Neuronal stem cell (in vitro differentiated cells): Measurements from ENCODE around the gene CTSW.
A peak's percentile ranks its signal among the peaks of the same experiment; 100 is the strongest.

Experiments used
- DNase-seq: peaks from one replicate; pipeline ENCODE4 v3.0.0-alpha.2; 2013; ENCODE audit warnings: low spot score
- H2AFZ ChIP-seq: one replicate; pipeline ENCODE4 v1.6.1; 2013; ENCODE audit warnings: mild to moderate bottlenecking, low read length, inconsistent platforms
- H2AK5ac ChIP-seq: 2 replicates; pipeline ENCODE4 v1.6.1; 2013; ENCODE audit warnings: low read depth, mild to moderate bottlenecking, inconsistent platforms, low read length, moderate library complexity, mixed read lengths
- H2BK120ac ChIP-seq: 2 replicates; pipeline ENCODE4 v1.6.1; 2013; ENCODE audit warnings: low read depth, mild to moderate bottlenecking, inconsistent platforms, low read length, moderate library complexity, mixed read lengths
- H2BK12ac ChIP-seq: one replicate; pipeline ENCODE4 v1.6.1; 2013; ENCODE audit warnings: low read length, inconsistent platforms
- H2BK15ac ChIP-seq: 2 replicates; pipeline ENCODE4 v1.6.1; 2013; ENCODE audit warnings: mild to moderate bottlenecking, low read length, inconsistent platforms, mixed read lengths
- H2BK5ac ChIP-seq: one replicate; pipeline ENCODE4 v1.6.1; 2013; ENCODE audit warnings: inconsistent platforms, mild to moderate bottlenecking, low read length, moderate library complexity
- H3K14ac ChIP-seq: one replicate; pipeline ENCODE4 v1.6.1; 2013; ENCODE audit warnings: low read length, inconsistent platforms
- H3K18ac ChIP-seq: 2 replicates; pipeline ENCODE4 v1.6.1; 2013; ENCODE audit warnings: low read length, inconsistent platforms
- H3K23ac ChIP-seq: 2 replicates; pipeline ENCODE4 v1.6.1; 2013; ENCODE audit warnings: low read depth, mild to moderate bottlenecking, mixed read lengths, low read length, inconsistent platforms; ENCODE audit not compliant: poor library complexity
- H3K27ac ChIP-seq: replicated peaks from 3 replicates; pipeline ENCODE4 v1.5.1; 2013; ENCODE audit warnings: low read length, inconsistent platforms
- H3K27me3 ChIP-seq, 3 experiments: 2 replicates each; pipeline ENCODE4 v1.6.1; 2013; ENCODE audit warnings: low read length in 3 of 3, mild to moderate bottlenecking in 2 of 3, inconsistent platforms in 1 of 3, low read depth in 1 of 3, mixed read lengths in 1 of 3, moderate library complexity in 1 of 3; ENCODE audit not compliant: control insufficient read depth in 3 of 3, insufficient read depth in 3 of 3
- H3K36me3 ChIP-seq, 2 donors: replicated peaks in 1 of 2; 2 replicates each; pipeline ENCODE4 v1.6.1; 2013; ENCODE audit warnings: low read length in 2 of 2; ENCODE audit not compliant: control insufficient read depth in 2 of 2, insufficient read depth in 2 of 2
- H3K4ac ChIP-seq: 2 replicates; pipeline ENCODE4 v1.6.1; 2013; ENCODE audit warnings: inconsistent platforms, mild to moderate bottlenecking, low read length, moderate library complexity
- H3K4me1 ChIP-seq, 2 donors: 1 replicate in 1 of 2; 2 replicates in 1 of 2; pipeline ENCODE4 v1.6.1; 2013; ENCODE audit warnings: low read length in 2 of 2, low read depth in 1 of 2; ENCODE audit not compliant: control insufficient read depth in 2 of 2, insufficient read depth in 1 of 2
- H3K4me2 ChIP-seq: one replicate; pipeline ENCODE4 v1.6.1; 2013; ENCODE audit warnings: mild to moderate bottlenecking, low read length, inconsistent platforms; ENCODE audit not compliant: insufficient read depth, poor library complexity, severe bottlenecking
- H3K4me3 ChIP-seq, 2 donors: 2 replicates each; pipeline ENCODE4 v1.5.1; 2013; ENCODE audit warnings: low read length in 2 of 2, mild to moderate bottlenecking in 2 of 2, inconsistent platforms in 1 of 2, moderate library complexity in 1 of 2
- H3K79me1 ChIP-seq: one replicate; pipeline ENCODE4 v1.6.1; 2013; ENCODE audit warnings: low read depth, mild to moderate bottlenecking, inconsistent platforms, low read length, moderate library complexity
- H3K9ac ChIP-seq: one replicate; pipeline ENCODE4 v1.6.1; 2013; ENCODE audit warnings: mild to moderate bottlenecking, low read depth, low read length, inconsistent platforms; ENCODE audit not compliant: poor library complexity
- H3K9me3 ChIP-seq, 2 donors: replicated peaks in 1 of 2; 2 replicates each; pipeline versions ENCODE3 to v1.6.1; 2013; ENCODE audit warnings: low read length in 2 of 2, mild to moderate bottlenecking in 2 of 2, inconsistent platforms in 1 of 2, low read depth in 1 of 2, mixed read lengths in 1 of 2, moderate library complexity in 1 of 2; ENCODE audit not compliant: control insufficient read depth in 2 of 2, insufficient read depth in 1 of 2
- H4K8ac ChIP-seq: one replicate; pipeline ENCODE4 v1.6.1; 2013; ENCODE audit warnings: low read depth, mild to moderate bottlenecking, inconsistent platforms, low read length, moderate library complexity
- H4K91ac ChIP-seq: one replicate; pipeline ENCODE4 v1.6.1; 2013; ENCODE audit warnings: low read length, low read depth, mild to moderate bottlenecking, inconsistent platforms; ENCODE audit not compliant: poor library complexity
- WGBS, 2 donors: extraction: QIAGEN DNeasy Blood & Tissue Kit; methylation state at CpG; one replicate each; pipeline ENCODE4 v1.1.7; 2013; ENCODE audit warnings: missing lambda C conversion rate in 2 of 2, mixed read lengths in 1 of 2; ENCODE audit not compliant: insufficient read length in 2 of 2, insufficient replicate concordance in 1 of 2; ENCODE audit errors: extremely low coverage in 2 of 2; 5-methylcytosine and 5-hydroxymethylcytosine counted together

CTSW gene

GRCh38 chr11:65899356-65900124 is 19.9 kb downstream of the CTSW start:
- Histone ChIP-seq H4K91ac (no peak overlapping the region), H2BK12ac (peak overlapping the region; percentile 16), H3K4me2 (peak overlapping the region; percentile 97), H2BK15ac (peak overlapping the region; percentile 32), H3K27ac (no peak overlapping the region), H2AFZ (peak overlapping the region; percentile 94), H4K8ac (no peak overlapping the region), H3K4me1 (peaks cover 11 to 12% of the 10 kb centered on the region in 2 donors), H3K27me3 (peaks cover 20 to 53% (median 21%) of the 10 kb centered on the region in 3 experiments), H3K36me3 (no peaks in the 10 kb centered on the region), H3K9ac (peak overlapping the region; percentile 63), H3K4me3 (peak overlapping the region; percentile 53 to 70), H3K14ac (peak overlapping the region; percentile 97), H2BK120ac (peak overlapping the region; percentile 74), H3K23ac (peak overlapping the region; percentile 96), H3K79me1 (no peaks in the 10 kb centered on the region), H2BK5ac (no peak overlapping the region), H3K4ac (no peak overlapping the region), H2AK5ac (peak overlapping the region; percentile 88), H3K18ac (peak overlapping the region; percentile 78), H3K9me3 (peaks cover 0 to 2% of the 10 kb centered on the region in 2 donors)
- no CpG with 5 or more reads among the region's 78 CpGs for WGBS, 2 donors
- no peak for DNase-seq

- no CpG with 5 or more reads among the region's 80 CpGs for WGBS, 2 donors
- no peaks in the 10 kb centered on the region for H3K79me1 ChIP-seq
- no peak within 1 kb of the TSS for H4K8ac ChIP-seq
- H2BK5ac ChIP-seq, result no peak within 1 kb of the TSS
- H3K4ac ChIP-seq, result no peak within 1 kb of the TSS
- peaks cover 0 to 2% of the 10 kb centered on the region in 2 donors for H3K9me3 ChIP-seq
- H3K36me3 ChIP-seq, result no peaks in the 10 kb centered on the region
- peak within 1 kb of the TSS; percentile 88 for H2AK5ac ChIP-seq
- H3K4me1 ChIP-seq, result peaks cover 11 to 12% of the 10 kb centered on the region in 2 donors
- H3K9ac ChIP-seq, result peak within 1 kb of the TSS; percentile 63
- H2BK15ac ChIP-seq, result peak within 1 kb of the TSS; percentile 32
- H3K4me2 ChIP-seq, result peak within 1 kb of the TSS; percentile 97
- H4K91ac ChIP-seq, result no peak within 1 kb of the TSS
- peak within 1 kb of the TSS; percentile 53 to 70 for H3K4me3 ChIP-seq
- peak within 1 kb of the TSS; percentile 16 for H2BK12ac ChIP-seq
- peak within 1 kb of the TSS; percentile 74 for H2BK120ac ChIP-seq
- peaks cover 20 to 53% (median 21%) of the 10 kb centered on the region in 3 experiments for H3K27me3 ChIP-seq
- H2AFZ ChIP-seq, result peak within 1 kb of the TSS; percentile 94
- H3K27ac ChIP-seq, result no peak within 1 kb of the TSS
- no peak for DNase-seq
- H3K14ac ChIP-seq, result peak within 1 kb of the TSS; percentile 97
- peak within 1 kb of the TSS; percentile 78 for H3K18ac ChIP-seq
- peak within 1 kb of the TSS; percentile 96 for H3K23ac ChIP-seq
These were observed 20.7 kb downstream of the CTSW start, which contains the start of gene FOSL1 for GRCh38 chr11:65900125-65900898. Gene FOSL1, minus strand, starts transcription at chr11:65900388. Its CDS starts 49 bp downstream, at chr11:65900339.

- DNase-seq, result no peak
- no peak overlapping the region for H3K23ac ChIP-seq
- H3K14ac ChIP-seq, result no peak overlapping the region
- no peak overlapping the region for H2BK12ac ChIP-seq
- no peak overlapping the region for H2AK5ac ChIP-seq
- H3K9me3 ChIP-seq, result peaks cover 0 to 2% of the 10 kb centered on the region in 2 donors
- H3K4me3 ChIP-seq, result peak overlapping the region in 1 of 2 donors; percentile 53
- H2BK120ac ChIP-seq, result no peak overlapping the region
- H3K27me3 ChIP-seq, result peaks cover 20 to 53% (median 21%) of the 10 kb centered on the region in 3 experiments
- H3K27ac ChIP-seq, result no peak overlapping the region
- no peak overlapping the region for H3K4ac ChIP-seq
- no peak overlapping the region for H2BK15ac ChIP-seq
- H4K91ac ChIP-seq, result no peak overlapping the region
- H3K79me1 ChIP-seq, result no peaks in the 10 kb centered on the region
- H2BK5ac ChIP-seq, result no peak overlapping the region
- peaks cover 11 to 12% of the 10 kb centered on the region in 2 donors for H3K4me1 ChIP-seq
- H3K36me3 ChIP-seq, result no peaks in the 10 kb centered on the region
- no peak overlapping the region for H3K18ac ChIP-seq
- H3K9ac ChIP-seq, result no peak overlapping the region
- WGBS, 2 donors, result no CpG with 5 or more reads among the region's 11 CpGs
- H2AFZ ChIP-seq, result peak overlapping the region; percentile 94
- no peak overlapping the region for H3K4me2 ChIP-seq
- H4K8ac ChIP-seq, result no peak overlapping the region
These were observed 21.2 kb downstream of the CTSW start for GRCh38 chr11:65900899-65901180.

- no peaks in the 10 kb centered on the region for H3K79me1 ChIP-seq
- no peak overlapping the region for H3K4me3 ChIP-seq
- no peak overlapping the region for H3K27ac ChIP-seq
- H3K23ac ChIP-seq, result no peak overlapping the region
- no peak overlapping the region for H2BK120ac ChIP-seq
- WGBS, 2 donors, result no CpG with 5 or more reads among the region's 5 CpGs
- peaks cover 0 to 2% of the 10 kb centered on the region in 2 donors for H3K9me3 ChIP-seq
- no peak overlapping the region for H2AK5ac ChIP-seq
- H3K9ac ChIP-seq, result peak overlapping the region; percentile 77
- peak overlapping the region; percentile 89 for H3K14ac ChIP-seq
- H2AFZ ChIP-seq, result peak overlapping the region; percentile 75
- H2BK15ac ChIP-seq, result no peak overlapping the region
- no peak overlapping the region for H2BK5ac ChIP-seq
- peak overlapping the region; percentile 80 for H3K18ac ChIP-seq
- DNase-seq, result no peak
- H3K4me2 ChIP-seq, result no peak overlapping the region
- H4K91ac ChIP-seq, result no peak overlapping the region
- H3K4me1 ChIP-seq, result peaks cover 11 to 12% of the 10 kb centered on the region in 2 donors
- peaks cover 20 to 55% (median 21%) of the 10 kb centered on the region in 3 experiments for H3K27me3 ChIP-seq
- no peaks in the 10 kb centered on the region for H3K36me3 ChIP-seq
- H3K4ac ChIP-seq, result peak overlapping the region; percentile 10
- H2BK12ac ChIP-seq, result peak overlapping the region; percentile 41
- H4K8ac ChIP-seq, result no peak overlapping the region
These were observed 23.4 kb downstream of the CTSW start for GRCh38 chr11:65903068-65903481.
